Measurements from ENCODE around the gene TXNRD3.
"Not testable (repeated sequence)": the region's sequence is repeated elsewhere in the genome, so short reads cannot be mapped to it uniquely, and the experiment has no call there.

The TXNRD3 gene

GRCh38 chr3:126649556-126650092 lies 5.3 kb downstream of the TXNRD3 start:
- no peak overlapping the region for H3K4me3 ChIP-seq (ENCODE audit: low read depth, low read length)

GRCh38 chr3:126646674-126647073 lies 8.2 kb downstream of the TXNRD3 start:
- no peak overlapping the region for H3K4me3 ChIP-seq (ENCODE audit: low read depth, low read length)

GRCh38 chr3:126644615-126645014 lies 10.3 kb downstream of the TXNRD3 start:
- H3K4me3 ChIP-seq (ENCODE audit: low read depth, low read length), result no peak overlapping the region

- no peak overlapping the region for H3K4me3 ChIP-seq (ENCODE audit: low read depth, low read length)
These were observed 16.1 kb downstream of the TXNRD3 start for GRCh38 chr3:126638790-126639189.

GRCh38 chr3:126636436-126636835 lies 18.5 kb downstream of the TXNRD3 start:
- no peak overlapping the region for H3K4me3 ChIP-seq (ENCODE audit: low read depth, low read length)

- H3K4me3 ChIP-seq (ENCODE audit: low read depth, low read length), result no peak overlapping the region
These were observed 20.1 kb downstream of the TXNRD3 start for GRCh38 chr3:126634803-126635202.

GRCh38 chr3:126630020-126630419 lies 24.9 kb downstream of the TXNRD3 start:
- no peak overlapping the region for H3K4me3 ChIP-seq (ENCODE audit: low read depth, low read length)

GRCh38 chr3:126625735-126626134 lies 29.2 kb downstream of the TXNRD3 start:
- not testable (repeated sequence) for H3K4me3 ChIP-seq (ENCODE audit: low read depth, low read length)

GRCh38 chr3:126622694-126623093 lies 32.2 kb downstream of the TXNRD3 start:
- H3K4me3 ChIP-seq (ENCODE audit: low read depth, low read length), result no peak overlapping the region

- H3K4me3 ChIP-seq (ENCODE audit: low read depth, low read length), result no peak overlapping the region
These were observed 33.1 kb downstream of the TXNRD3 start for GRCh38 chr3:126621627-126622345.

GRCh38 chr3:126621171-126621570 lies 33.8 kb downstream of the TXNRD3 start:
- H3K4me3 ChIP-seq (ENCODE audit: low read depth, low read length), result no peak overlapping the region

- no peak overlapping the region for H3K4me3 ChIP-seq (ENCODE audit: low read depth, low read length)
These were observed 34.2 kb downstream of the TXNRD3 start for GRCh38 chr3:126620738-126621137.

GRCh38 chr3:126618760-126619159 lies 36.2 kb downstream of the TXNRD3 start:
- H3K4me3 ChIP-seq (ENCODE audit: low read depth, low read length), result no peak overlapping the region

- H3K4me3 ChIP-seq (ENCODE audit: low read depth, low read length), result no peak overlapping the region
These were observed 36.9 kb downstream of the TXNRD3 start for GRCh38 chr3:126618021-126618420.

- no peak overlapping the region for H3K4me3 ChIP-seq (ENCODE audit: low read depth, low read length)
These were observed 37.4 kb downstream of the TXNRD3 start for GRCh38 chr3:126617571-126617970.

- no peak overlapping the region for H3K4me3 ChIP-seq (ENCODE audit: low read depth, low read length)
These were observed 38.0 kb downstream of the TXNRD3 start for GRCh38 chr3:126616931-126617330.

GRCh38 chr3:126613479-126614188 lies 41.3 kb downstream of the TXNRD3 start:
- H3K4me3 ChIP-seq (ENCODE audit: low read depth, low read length), result no peak overlapping the region

GRCh38 chr3:126612479-126613205 lies 42.3 kb downstream of the TXNRD3 start:
- no peak overlapping the region for H3K4me3 ChIP-seq (ENCODE audit: low read depth, low read length)

GRCh38 chr3:126609909-126610308 lies 45.0 kb downstream of the TXNRD3 start:
- no peak overlapping the region for H3K4me3 ChIP-seq (ENCODE audit: low read depth, low read length)

- H3K4me3 ChIP-seq (ENCODE audit: low read depth, low read length), result no peak overlapping the region
These were observed 47.6 kb downstream of the TXNRD3 start for GRCh38 chr3:126607214-126607908.

GRCh38 chr3:126606001-126606400 lies 48.9 kb downstream of the TXNRD3 start:
- no peak overlapping the region for H3K4me3 ChIP-seq (ENCODE audit: low read depth, low read length)

Measured in iPS-11a (cell line).